ENCODE data around the gene ARSK.
"Not testable (repeated sequence)": the region's sequence is repeated elsewhere in the genome, so short reads cannot be mapped to it uniquely, and the experiment has no call there.

Gene ARSK

DNA sequence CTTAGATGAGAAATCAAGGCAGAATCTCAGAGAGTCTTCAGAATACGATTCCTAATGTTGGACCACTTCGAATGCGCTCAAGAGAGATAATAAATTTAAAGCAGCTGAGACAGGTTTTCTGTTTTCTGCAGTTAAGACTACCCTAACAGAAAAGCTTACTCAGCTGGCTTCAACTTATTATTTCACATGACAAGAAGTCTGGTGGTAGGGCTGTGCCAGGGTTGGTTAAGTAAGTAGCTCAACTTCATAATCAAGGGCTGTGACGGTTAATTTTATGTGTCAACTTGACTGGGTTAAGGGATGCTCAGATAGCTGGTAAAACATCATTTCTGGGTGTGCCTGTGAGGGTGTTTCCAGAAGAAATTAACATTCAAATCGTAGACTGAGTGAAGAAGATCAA lies 68.8 kb downstream of the ARSK start:
- DNase-seq: no peak

DNA sequence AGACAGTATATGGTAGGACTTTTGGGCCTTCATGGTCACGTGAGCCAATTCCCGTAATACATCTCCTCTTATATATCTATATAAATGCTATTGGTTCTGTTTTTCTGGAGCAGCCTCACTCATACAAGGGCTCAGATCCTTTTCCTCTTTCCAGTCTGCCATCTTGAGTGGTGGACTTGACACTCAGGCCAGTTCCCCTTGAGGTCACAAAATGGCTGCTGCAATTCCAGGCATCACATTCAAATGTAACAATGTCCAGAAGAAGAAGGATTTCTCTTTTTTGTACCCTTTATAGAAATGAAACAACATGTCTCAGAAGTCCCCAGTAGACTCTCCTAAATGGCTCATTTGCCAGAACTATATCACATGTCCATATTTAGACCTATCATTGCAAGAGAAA lies 69.5 kb downstream of the ARSK start:
- no peak for DNase-seq

DNA sequence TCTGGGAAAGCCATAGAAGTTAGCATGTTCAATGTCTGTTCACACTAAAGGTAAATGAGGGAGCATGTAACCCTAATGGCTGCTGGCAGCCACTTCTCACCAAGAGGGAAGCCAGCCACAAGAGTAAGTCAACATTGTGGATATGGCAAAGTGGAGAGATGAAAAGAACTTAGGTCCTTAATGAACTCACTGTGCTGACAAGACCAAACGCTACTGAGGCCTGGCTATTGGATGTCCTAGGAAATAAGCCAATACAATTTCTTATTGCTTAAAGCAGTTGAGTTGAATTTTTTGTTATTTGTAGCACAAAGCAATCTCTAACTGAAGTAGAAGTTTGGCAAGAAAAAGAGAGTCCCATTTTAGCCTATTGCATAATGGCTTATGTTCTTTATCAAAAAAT lies 71.8 kb downstream of the ARSK start:
- no peak for DNase-seq

DNA sequence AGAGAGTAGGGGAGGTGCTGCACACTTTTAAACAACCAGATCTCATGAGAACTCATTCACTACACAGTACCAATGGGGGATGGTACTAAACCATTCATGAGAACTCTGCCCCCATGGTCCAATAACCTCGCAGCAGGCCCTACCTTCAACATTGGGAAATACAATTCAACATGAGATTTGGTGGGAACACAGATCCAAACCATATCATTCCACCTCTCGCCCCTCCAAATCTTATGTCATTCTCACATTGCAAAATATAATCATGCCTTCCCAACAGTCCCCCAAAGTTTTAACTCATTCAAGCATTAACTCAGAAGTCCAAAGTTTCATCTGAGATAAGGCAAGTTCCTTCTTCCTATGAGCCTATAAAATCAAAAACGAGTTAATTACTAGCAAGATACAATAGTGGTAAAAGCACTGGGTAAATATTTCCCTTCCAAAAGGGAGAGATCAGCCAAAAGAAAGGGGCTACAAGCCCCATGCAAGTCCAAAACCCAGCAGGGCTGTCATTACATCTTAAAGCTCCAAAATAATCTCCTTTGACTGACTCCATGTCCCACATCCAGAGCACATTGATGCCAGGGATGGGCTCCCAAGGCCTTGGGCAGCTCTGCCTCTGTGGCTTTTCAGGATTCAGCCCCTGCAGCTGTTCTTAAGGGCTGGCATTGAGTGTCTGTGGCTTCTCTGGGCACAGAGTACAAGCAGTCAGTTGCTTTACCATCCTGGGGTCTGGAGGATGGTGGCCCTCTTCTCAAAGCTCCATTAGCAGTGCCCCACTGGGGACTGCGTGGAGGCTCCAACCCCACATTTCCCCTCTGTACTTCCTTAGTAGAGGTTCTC lies 73.3 kb downstream of the ARSK start:
- no peak for DNase-seq

DNA sequence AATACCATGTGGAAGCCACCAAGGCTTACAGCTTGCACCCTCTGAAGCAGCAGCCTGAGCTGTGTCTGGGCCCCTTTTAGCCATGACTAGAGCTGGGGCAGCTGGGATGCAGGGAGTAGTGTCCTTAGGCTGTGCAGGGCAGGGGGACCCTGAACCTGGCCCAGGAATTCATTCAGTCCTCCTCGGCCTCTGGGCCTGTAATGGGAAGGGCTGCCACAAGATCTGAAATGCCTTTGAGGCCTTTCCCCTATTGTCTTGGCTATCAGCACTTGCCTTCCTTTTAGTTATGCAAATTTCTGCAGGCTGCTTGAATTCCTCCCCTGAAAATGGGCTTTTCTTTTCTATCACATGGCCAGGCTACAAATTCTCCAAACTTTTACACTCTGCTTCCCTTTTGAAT lies 74.0 kb downstream of the ARSK start:
- DNase-seq: no peak

DNA sequence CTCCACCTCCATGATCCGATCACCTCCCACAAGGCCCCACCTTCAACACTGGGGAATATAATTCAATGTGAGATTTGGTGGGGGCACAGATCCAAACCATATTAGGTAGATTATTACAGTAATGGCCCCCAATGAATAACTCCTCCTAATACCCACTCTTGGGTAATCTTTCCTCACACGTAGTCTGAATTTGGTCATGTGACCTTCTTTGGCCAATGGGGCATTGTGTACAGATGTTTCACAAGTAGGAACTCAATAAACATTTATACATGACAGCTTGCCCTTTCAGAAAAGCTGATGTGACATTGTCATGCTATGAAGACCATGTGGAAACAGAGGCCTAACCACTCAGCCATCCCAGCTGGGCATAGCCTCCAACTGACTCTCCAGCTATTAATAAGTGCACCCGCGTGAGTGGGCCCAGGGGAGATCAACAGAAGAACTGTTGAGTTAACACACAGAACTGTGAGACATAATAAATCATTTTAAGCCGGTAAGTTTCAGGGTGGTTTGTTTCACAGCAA lies 75.6 kb downstream of the ARSK start:
- DNase-seq: no peak

DNA sequence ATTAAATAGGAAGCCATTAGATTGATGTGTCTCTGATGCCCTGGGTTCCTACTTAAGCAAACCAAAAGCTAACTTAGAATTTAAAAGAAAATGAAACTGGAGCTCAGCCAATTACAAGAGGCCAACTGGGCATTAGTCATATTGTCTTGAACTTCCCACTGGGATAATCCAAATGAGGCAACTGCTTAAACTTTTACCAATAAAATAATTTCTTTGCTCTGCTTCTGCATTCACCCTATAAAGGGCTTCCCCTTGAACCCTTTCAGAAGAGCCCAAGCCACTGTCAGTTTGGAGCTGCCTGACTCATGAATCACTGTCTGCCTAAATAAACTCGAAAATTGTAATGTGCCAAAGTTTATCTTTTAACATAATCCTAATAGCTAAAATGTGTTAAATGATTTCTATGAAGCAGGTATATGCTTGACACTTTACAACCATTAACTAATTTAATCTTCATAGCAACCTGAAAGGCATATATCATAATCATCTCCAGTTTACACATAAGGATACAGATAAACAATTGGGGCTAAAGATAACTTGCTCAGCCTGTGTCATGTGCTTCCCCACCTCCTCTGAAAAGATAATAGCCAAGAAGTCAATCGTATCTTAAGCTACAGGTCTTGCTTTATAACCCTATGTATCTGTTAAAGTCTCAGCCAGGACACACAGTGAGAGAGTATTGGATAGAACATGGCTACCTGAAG lies 76.5 kb downstream of the ARSK start:
- no peak for DNase-seq

DNA sequence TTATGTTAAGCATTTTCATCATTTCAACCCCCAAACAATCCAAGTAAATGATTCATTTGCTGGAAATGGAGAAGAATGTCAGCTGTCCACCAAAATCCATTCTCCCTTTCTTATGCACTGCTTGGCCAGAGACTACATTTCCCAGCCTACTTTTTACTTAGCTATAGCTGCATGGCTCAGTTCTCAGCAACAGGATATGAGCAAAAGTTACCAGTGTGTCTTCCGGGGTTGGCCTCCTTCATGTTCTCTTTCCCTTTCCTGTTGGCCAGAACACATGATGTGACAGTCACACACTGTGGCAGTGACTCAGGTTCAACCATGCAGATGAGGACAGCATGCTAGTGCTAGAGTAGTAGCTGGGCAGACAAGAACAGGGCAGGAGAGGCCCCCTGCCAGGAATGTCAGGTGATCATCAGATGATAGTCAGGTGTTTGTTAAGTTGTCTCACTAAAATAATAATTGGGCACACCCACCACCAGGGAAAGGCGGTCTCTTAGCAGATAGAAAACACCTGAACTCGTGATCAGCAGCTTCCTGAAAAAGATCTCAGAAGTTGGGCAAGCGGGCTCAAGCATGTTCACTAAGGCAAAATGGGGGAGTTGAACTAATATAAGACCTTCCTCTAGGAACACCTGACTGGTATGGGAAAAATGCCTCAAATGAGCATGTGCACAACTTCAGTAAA lies 77.2 kb downstream of the ARSK start:
- peak; percentile 52 for DNase-seq

DNA sequence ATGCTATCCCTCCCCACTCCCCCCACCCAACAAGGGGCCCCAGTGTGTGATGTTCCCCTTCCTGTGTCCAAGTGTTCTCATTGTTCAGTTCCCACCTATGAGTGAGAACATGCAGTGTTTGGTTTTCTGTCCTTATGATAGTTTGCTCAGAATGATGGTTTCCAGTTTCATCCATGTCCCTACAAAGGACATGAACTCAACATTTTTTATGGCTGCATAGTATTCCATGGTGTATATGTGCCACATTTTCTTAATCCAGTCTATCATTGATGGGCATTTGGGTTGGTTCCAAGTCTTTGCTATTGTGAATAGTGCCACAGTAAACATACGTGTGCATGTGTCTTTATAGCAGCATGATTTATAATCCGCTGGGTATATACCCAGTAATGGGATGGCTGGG lies 78.0 kb downstream of the ARSK start:
- DNase-seq: not testable (repeated sequence)

DNA sequence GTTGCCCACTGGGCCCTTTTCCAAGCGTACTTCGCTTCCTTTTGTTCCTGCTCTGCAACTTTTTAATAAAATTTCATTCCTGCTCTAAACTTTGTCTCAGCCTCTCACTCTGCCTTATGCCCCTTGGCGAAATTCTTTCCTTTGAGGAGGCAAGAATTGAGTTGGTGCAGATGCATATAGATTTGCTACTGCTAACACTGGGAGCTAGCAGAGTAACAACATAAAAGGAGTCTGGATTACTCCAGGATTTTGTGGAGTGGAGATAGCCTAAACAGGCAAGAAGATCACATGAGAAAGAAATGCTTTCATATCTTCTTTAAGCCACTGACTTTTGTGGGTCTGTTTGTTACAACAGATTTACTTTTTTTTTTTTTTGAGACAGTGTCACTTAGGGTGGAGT lies 78.8 kb downstream of the ARSK start:
- no peak for DNase-seq

DNA sequence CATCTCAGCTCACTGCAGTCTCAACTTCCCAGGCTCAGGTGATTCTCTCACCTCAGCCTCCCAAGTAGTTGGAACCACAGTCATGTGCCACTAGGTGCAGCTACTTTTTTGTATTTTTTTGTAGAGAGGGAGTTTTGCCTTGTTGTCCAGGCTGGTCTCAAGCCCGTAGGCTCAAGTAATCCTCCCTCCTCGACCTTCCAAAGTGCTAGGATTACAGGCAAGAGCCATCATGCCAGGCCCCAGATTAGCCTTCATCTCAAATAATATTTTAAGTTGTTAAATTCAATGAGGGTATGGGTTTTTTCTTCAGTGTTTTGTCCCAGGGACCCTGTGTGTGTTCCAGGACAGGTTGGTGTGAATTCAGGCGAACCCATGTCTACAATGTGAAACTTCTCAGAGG lies 79.2 kb downstream of the ARSK start:
- no peak for DNase-seq

DNA sequence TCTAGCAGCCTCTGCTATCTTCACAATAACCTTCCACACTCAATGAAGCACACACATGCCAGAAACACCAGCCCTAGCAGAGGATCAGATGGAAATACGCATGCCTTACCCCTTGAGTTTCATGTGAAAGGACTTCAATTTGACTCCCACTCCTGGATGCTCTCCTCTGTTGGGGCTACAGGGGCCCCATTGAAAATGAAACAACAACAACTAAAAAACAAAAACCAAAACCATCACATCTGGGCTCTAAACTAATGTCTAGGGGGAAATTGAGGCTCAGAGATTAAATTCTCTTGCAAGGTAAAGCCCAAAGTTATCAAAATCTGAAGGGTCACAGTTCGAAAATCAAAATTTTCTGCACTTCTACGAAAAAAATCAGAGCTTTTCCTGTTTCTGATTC lies 83.7 kb downstream of the ARSK start:
- no peak for DNase-seq

DNA sequence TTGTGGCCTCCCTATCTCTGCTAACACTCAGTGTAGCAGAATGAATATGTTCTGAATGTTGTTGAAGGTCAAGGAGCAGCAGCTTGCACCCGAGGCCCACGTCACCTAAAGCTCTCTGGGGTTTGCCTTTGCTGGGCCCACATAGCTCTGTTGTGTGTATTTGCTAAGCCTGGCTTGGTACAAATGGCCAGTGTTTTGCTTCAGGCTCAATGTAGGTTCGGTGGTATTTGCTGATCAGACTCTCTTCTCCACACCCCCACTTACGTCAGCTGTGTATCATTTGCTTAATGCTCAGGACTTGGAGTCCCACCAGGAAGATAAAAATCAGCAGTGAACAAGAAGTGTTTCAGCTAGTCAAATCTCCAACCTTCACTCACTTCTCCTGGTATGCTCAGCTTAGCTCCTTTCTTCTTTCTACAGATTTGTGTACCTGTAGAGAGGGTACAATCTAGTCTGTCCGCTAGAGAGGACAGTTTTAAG lies 86.9 kb downstream of the ARSK start:
- DNase-seq: no peak

DNA sequence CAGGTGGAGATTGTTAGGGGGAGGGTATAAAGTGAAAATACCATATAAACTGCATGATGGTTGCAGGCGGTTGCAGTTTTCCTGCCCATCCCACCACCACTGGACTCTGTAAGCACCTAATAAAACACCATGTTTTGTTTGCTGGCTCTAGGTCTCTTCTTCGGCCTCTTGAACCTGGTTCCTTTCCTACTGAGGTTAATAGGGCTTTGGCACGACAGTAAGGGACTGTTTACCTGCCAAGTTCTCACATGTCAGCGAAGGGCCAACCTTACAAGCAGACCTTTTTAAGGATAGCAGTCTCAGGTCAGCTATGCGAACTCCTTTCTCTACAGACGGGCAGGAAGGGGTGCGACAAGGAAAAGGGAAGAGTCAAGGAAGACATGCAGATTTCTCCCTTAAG lies 88.3 kb downstream of the ARSK start:
- DNase-seq: no peak

DNA sequence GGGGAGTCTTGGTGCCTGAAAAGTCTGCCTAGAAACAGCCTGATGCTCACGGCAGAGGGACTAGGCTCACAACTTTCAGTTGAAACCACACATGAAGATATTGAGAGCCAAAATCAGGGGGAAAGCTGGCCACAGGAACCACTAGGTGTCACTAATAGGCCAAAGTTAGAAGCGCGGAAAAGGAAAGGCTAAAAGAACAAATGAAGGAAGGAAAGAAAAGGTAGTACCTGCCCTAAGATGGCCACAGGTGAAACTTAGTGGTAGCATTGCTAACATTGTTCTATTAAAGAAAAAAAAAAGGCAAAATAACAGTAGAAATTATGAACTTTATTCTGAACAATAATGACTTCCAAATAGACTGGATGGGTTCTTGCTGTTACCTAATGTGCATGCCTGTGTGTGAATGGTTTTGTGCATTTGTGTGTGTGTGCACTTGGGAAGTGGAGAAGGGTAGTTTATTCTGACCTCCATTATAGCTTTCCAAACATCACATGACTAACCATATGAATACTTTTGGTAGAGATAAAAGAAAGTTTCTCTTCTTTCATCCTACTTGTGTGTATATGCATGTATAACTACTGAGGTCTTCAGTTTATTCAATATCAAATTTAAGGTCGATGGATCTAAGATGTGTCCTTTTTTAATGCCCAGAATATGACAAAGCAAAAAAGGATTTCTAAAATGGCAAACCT lies 89.6 kb downstream of the ARSK start:
- DNase-seq: peak; percentile 33

DNA sequence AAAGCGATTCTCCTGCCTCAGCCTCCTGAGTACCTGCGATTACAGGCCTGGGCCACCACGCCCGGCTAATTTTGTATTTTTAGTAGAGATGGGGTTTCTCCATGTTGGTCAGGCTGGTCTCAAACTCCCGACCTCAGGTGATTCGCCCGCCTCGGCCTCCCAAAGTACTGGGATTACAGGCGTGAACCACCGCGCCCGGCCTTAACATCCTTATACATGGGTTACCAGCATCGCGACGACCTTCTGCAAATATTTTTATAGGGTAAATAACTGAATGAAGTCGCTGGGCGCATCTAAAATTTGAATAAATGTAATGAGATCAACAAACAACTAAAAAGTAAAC lies 91.3 kb downstream of the ARSK start:
- not testable (repeated sequence) for DNase-seq

DNA sequence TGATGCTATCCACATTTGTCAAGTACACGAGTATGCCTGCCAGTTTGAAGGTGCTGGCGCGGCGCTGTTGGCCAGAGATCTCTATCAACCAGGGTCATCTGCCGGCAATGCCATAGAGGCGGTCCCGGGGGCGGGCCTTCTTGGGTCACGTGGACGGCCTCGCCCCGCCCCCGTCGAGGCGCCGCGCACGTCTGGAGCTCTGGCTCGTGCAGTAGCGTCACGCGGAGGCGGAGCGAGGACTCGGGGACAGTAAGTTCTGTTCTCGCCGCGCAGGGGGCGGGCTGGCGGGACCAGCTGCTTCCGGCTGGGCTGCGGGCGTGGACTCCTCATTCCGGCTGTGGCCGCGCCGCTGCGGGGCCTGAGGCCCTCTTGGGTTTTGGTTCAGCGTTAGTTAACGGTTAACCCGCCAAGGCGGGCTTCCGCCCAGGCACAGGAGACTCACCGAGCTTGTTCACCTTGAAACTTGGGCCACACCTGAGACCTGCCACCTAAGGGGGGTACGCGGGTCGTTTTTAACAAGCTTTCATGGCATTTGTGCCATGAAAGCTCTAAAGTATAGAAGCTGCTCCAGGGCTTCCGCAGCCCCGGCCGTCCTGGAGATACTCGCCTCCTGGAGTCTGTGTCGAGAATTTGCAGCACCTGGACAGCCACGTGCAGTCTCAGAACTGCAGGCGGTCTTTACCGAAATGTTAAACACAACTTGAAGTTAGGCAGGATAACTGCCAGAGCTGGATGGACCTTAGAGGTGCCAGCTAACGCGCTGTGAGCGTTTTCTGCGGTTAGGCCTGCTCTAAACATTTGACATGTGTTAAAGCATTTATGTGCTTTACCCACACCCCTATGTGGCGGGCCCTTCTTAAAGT lies 91.9 kb downstream of the ARSK start, which contains the start of gene RFESD:
Gene RFESD, plus strand, starts transcription at position 209 of the 863 bp plus-strand sequence. CDS start 5,495 bp downstream, outside the sequence.
- DNase-seq: peak; percentile 91

DNA sequence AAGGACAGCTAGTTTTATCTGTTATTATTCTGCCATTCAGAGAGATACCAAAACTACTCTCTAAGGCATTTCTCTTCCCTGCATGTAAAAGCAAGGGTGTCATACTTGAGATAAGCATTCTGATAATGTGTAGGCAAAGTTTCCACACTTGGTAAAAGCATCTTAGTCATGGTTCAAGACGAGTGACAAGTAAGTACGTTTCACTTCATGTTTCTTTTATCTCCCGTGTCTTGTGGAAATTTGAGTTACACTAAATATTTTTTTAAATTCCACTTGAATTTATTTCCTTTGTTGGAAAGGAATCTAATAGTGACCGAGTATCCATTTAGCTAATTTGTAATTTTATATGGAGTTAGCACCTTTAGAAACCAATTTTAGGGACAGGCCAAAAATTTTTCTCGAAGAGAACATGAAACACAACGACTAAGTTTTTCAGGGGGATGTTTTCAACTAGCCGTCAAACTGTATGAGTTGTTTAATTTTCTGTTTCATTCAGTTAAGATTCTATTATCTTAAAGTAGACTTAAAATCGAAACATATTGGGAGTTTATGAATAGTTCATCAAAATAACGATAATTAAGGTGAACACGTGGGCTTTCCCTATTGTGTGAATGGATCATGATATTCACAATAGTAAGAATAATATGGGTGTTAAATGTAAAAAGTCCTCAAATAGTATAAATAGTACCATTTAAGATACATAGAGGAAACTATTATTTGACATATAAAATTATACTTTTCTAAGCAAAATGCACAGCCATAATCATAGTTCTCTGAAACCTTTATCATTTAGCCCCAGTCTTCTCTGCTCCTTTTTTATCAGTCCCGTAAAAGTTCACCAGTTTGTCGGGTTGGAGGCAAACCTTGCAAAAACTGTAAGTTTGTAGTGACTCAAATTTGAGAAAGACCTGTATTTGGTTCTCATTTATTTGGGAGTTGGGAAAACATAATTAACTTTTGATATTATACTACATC lies 93.3 kb downstream of the ARSK start:
- no peak for DNase-seq

DNA sequence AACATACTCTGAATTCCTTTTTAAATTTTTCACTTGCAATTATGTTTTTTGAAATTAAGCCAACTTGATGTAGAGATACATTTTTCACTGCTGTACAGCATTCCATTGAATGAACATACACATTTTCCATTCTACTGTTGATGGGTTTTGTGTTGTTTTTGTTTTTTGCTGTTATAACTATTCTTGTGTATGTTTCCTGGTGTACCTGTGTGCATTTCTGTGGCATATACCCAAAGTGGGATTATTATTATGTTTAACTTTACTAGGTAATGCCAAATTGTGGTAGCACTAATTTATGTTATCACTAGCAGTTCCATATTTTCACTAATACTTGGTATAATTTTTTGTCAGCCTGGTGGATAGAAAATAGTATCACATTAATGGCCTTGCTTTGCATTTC lies 94.4 kb downstream of the ARSK start:
- DNase-seq: no peak

DNA sequence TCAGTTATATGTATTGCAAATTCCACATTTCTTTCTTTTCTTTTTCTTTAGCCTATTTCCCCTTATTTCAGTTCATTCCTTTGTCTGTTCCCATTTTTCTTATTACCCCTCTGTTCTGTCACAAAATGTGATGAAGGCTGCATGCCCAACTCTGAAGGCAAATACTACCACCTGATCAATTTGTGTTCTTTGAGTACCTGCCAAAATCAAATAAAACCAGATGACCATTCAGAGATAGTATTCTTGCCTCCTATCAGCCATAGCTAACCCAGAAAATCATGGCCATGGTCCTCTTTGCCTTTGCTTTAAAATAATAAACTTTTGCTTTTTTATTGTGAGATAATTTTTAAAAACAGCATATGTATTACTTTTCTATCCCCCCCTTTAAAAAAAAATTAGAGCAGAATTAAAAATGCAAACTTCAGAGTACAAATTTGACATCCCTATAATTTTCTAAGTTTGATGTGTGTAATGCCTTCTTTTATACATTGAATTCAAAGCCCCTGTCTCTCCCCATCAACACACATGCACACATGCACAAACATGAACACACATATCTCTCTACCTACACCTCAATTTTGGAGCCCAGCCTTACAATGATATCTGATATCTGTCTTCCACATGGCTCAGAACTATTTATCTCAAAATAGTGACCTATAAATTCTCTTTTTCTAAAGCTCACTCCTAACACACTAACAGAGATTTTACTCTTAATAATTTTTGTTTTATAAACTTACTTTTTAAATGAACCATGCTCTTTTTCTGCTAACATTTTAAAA lies 95.1 kb downstream of the ARSK start:
- DNase-seq: no peak

Measured in activated gamma-delta T cell treated with Interleukin-2 at 50 U/mL for 16 hours (primary cell).